Right ventricle myocardium superior (tissue), 1 donor: ENCODE measurements around the gene SCN1A. TPM values are rescaled to one million over a fixed set of nuclear protein-coding genes. Genes with fewer than 3 reads are reported as not detected.

Experiments used
- ATAC-seq: fragments of 200-7000 bp; cut with Tn5 transposase; one replicate; pipeline ENCODE4 v1.9.1; 2020; ENCODE audit warnings: mild to moderate bottlenecking; ENCODE audit not compliant: poor library complexity
- DNase-seq: peaks from one replicate; pipeline ENCODE4 v3.0.0-alpha.2; 2020
- intact Hi-C: fragments of 100-400 bp; cut with DNase I; formaldehyde crosslinking; loops from one replicate; pipeline ENCODE4 v1.11.2; 2022
- total RNA-seq: library from RNA; stranded (reverse); fragmentation: NEBNext Ultra II Directional; extraction: Animal tissue kit (Norgen Biotek cat#: 25700); gene quantifications from one replicate; pipeline ENCODE4 v1.2.1, GENCODE V29; 2021
- donor health status: DM: no; HTN: yes; CAD: no; lungs with severe emphysema.

SCN1A gene
- total RNA-seq, 1 donor from 2014 or later = 0.59 TPM

- no peak for DNase-seq
- ATAC-seq = peak; percentile 38
- intact Hi-C loops = no loop called here
Measured at GRCh38 chr2:166091439-166091838, 36.4 kb downstream of the SCN1A start.

DNA sequence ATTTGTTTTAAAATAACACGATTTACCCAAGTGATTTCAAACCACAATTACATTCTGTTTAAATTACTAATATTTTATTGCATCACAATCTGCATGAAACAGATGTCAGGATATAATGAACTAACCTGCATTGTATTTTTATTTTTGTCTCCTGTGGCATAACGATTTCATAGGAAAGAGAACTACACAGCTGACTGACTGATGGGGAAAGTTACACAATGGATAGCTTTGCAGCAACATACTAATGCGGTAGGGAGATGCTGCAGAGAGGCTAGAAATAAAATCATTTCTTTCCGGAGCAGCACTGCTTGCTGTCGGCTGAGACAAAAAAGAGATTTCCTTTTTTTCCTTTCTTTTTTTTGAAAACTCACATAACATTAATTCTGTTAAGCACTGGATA lies 36.9 kb downstream of the SCN1A start:
- peak; percentile 46 for ATAC-seq
- intact Hi-C loops = no loop called here
- no peak for DNase-seq

- DNase-seq (no peak), ATAC-seq (no peak)
- intact Hi-C loops = no loop called here
Measured at GRCh38 chr2:166090346-166090745, 37.5 kb downstream of the SCN1A start.

DNA sequence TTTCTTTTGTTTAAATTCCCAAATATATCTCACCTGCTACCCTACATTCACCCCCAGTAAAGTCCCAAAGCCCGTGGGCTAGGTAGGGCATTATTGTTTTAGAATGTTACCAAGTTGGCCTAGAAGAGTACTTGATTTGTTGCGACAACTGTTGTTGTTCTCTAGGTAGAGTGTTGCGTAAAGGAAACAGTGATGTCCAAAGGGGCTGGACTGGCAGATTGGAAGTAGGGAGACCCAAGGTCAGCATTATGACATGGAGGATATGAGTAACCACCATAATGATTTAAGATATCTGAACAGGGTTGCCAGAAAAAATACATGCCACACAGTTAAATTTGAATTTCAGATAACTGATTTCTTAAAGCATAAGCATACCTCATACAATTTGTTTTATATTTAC lies 39.2 kb downstream of the SCN1A start:
- no peak for DNase-seq
- intact Hi-C loops = no loop called here
- ATAC-seq = no peak

GRCh38 chr2:166084301-166084700 lies 43.5 kb downstream of the SCN1A start:
- ATAC-seq (no peak), DNase-seq (no peak)
- intact Hi-C loops = no loop called here

DNA sequence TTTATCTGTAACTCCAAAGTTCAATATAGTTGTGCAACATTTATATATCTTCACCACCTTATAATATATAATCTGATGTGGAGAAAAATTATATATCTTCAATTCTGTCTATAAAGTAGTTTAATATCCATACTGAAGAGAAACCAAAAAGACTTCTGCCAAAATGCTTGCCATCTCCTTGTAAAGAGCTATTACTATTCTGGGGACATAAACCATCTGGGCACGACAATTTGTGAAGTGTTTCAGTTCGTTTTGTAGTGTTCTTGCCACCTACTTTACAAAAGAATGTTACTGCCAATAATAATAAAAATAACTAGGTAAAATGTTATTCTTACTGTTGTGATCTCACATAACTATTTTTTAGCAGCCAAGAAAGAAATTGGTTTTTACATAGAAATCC lies 45.1 kb downstream of the SCN1A start:
- intact Hi-C loops = no loop called here
- ATAC-seq (no peak), DNase-seq (no peak)

DNA sequence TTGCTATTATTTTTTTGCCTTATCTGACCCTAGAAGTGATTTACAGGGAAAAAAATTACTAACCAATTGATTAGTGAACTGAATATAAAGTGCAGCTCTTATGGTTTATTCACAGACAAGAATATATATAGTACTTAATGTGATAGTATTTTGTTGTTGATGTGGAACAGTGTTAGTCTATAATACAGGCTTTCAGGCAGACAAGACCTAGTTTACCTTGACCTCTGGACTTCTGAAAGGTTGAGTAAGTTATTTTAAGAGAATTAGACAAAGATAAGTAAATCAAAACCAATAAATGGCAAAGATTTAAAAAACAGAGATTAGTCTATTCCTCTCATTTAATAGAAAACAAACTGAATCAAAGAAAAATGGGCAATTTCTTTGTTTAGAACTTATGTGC lies 46.0 kb downstream of the SCN1A start:
- intact Hi-C loops = no loop called here
- ATAC-seq (no peak), DNase-seq (no peak)

DNA sequence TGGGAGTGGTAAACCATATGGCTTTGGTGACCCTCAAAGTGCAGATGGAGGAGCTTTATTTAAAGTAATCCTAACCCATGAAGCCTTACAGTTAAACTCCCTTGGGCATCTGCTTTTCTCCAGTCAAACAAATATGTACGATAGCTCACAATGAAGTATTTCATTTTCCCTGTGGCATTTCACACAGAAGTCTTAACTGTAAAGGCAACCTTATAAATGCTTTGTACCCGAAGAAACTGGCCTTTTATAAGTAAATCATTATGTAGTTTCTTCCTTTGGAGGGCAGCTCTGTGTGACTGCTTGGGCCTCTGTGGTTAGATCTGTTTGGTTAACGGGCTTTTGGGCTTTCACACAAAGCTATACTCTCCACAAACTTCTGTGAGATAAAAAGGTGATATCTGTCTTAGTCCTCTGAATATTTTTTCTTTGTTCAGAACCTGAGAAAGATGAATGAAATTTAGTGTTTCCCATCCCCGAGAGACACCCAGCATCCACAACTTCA lies 46.6 kb downstream of the SCN1A start:
- ATAC-seq = no peak
- DNase-seq = no peak
- intact Hi-C loops = no loop called here

GRCh38 chr2:166074430-166074829 lies 53.4 kb downstream of the SCN1A start:
- DNase-seq (no peak), ATAC-seq (no peak)
- intact Hi-C loops = no loop called here

GRCh38 chr2:166074011-166074410 lies 53.8 kb downstream of the SCN1A start:
- DNase-seq (no peak), ATAC-seq (no peak)
- intact Hi-C loops = no loop called here

DNA sequence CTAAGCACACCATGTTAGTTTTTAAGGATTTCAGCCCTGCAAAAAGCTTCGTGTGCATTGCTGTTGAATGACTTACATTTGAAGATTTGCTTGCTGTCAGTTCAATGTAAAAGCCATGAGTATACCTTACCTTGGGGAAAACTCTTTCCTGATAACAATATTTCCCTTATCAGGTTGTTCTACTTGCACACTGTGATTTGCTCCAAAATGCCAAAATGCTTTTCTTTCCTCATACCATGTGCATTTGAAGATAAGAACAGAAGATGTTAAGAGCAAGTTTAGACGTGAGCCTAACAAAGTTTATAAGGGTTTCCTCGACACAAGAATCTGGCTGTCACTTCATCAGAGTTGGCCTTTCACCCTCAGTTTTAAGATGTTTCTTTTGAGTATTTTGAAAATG lies 57.6 kb downstream of the SCN1A start:
- intact Hi-C loops = no loop called here
- ATAC-seq = no peak
- DNase-seq = no peak

DNA sequence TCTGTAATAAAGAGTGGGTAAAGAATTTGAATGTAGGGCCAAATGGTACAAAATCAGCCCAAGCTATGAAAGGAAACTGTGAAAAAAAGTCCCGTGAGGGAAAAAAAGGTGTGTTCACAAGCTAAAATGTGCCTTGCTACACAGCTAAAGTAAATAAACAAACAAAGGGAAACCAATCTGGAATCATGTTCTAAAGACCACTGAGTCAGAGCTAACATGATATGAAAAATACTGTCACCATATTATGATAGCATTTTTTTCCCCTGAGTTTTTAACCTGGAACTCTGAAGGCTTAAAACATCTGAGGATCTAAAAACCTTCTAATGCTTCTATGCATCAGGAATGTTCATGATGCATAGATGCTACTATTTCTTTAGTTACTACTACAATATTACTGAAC lies 58.8 kb downstream of the SCN1A start:
- intact Hi-C loops = no loop called here
- ATAC-seq (no peak), DNase-seq (no peak)

DNA sequence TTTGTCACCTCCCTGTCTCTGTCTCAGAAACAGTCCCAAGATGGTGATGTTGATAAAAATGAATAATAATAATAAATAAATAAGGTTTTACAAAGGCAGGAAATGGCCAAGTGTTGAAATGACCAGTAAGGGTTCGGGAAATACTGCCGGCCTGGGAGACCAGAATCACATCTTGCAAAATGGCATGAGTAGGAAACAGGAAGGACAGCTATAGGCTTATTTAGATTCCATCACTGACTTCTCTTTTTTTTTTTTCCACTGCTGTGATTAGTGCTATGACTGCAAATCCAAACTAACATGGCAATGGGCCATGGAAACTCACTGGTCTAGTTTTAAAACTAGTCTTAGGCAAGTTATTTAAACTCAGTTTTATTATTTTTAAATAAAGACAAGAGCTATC lies 60.6 kb downstream of the SCN1A start:
- no peak for ATAC-seq
- intact Hi-C loops = no loop called here
- no peak for DNase-seq

DNA sequence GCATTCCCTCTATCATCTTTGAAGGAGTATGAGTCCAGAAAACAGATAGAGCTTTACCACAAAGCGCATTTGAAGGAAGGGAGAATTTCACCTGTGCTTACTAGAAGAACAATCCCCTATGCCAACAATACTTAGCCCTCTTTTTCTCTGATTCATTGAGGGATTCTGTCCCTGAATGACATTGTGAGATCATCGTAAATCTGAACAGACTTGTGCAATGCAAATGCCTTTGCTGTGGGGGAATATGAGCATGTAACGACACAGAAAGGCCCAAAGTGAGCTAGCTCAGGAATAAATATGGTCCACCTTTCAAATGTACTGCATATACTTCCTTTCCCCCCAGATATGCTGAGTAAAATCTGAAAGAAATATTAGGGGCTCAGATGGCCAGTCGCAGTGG lies 67.6 kb downstream of the SCN1A start:
- ATAC-seq = no peak
- no peak for DNase-seq
- intact Hi-C loops = no loop called here

DNA sequence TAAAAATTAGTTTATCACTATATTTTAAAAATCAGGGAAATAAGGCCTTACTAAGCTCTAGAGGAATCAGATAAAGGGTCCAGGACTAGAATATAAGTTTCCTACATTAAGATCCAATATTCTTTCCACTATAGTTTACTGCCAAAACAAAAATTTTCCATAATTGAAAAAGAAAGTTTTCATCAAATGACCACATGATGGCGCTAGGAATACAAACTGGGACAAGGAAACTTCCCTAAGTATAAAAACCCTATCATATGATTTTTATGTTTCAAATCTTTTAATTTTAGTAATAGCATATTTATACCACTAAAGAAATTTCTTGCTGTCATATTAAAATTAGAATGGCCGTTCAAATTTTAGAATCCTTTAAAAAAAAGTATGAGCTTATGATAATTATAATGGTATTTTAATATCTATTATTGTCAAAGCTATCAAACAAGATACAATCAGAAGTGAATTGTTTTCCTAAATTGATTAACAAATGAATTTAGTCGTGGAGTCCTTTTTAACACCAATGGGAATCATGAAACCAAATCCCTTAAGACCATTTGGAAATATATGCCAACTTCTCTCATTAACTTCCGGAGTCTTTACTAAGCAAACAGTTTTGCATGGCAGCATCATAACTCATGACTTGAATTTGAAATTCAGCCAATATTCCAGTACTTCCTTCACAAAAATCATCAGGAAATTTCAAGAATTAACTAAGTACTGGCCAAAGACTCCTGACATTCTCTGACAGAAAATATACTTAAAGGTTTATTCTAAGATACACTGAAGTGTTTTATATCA lies 70.3 kb downstream of the SCN1A start:
- no peak for DNase-seq
- intact Hi-C loops = loop anchor here (10.0 kb wide), 1 partner anchor 67 kb away; the partner anchor contains the start of gene SCN1A

DNA sequence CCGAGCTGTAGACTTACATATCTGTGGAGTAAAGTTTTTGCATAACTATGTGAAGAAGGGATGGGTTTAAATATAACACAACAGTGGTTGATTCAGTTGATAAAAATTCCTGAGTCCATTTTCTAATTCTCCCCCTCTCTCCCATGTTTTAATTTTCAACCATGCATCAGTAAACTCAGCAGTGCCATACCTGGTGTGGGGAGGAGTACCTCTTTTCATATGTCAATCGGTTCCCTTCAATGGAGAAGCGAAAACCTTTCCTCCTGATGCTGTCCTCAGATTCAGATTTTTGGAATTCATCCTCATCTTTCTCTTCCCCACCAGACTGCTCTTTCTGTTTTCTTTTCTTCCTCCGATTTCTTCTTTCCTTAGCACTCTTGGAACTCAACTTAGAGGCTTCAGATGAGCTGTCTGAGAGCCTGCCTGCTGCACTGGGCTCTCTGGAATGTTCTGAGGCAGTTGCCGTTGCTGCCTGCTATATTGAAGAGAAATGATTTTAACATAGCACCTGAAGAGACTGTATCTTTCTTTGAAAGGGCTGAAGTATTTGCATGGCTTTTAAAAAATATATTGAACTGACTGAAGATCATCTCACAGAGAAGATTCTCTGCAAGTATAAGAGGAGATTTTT lies 82.9 kb downstream of the SCN1A start:
- intact Hi-C loops = no loop called here
- ATAC-seq (no peak), DNase-seq (no peak)

More for the DNA sequence above, 70.3 kb downstream of the SCN1A start:
- ATAC-seq = no peak

DNA sequence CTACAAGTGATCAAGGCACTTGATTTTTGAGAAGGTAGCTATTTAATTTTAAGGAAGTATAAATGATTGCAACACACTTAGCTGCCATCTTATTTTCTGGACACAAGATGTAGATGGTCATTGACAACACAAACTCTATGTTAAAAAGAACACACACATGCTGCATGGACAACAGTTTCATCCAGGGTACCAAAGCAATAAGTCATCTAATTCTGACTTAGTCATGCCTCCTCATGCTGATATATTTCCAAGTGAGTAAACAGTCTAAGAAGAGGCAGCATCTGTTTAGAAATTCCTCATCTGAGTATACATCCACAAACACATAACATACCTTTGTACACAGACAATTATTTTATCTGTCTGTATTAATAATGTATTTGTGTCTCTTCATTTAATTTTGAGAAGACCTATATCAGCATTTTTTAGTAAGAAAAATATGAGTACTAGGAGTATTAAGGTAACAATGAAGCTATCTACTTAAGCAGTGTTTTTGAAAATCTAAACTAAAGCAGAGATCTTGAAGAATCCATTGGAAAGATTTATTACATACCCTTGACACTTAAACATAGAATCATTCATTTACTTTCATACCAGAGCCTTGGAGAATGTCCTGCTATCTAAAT lies 84.9 kb downstream of the SCN1A start:
- ATAC-seq (no peak), DNase-seq (no peak)
- intact Hi-C loops = no loop called here

DNA sequence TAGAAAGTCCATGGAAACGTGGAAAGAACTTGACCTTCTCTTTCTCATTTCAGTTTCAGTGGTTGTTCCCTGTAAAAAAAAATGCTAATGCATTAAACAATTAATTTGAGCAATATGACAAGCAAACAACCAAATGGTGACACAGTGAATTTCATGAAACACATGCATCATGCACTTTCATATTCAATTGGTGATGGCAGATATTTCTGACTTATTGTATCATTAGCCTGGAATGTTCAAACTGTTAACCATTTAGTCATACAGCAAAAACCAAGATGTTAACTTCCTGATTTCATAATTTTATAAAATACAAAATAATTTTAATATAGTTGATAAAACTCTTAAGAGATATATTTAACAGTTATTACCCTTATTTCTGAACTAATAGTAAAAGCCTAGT lies 85.5 kb downstream of the SCN1A start:
- intact Hi-C loops = no loop called here
- ATAC-seq (no peak), DNase-seq (no peak)

DNA sequence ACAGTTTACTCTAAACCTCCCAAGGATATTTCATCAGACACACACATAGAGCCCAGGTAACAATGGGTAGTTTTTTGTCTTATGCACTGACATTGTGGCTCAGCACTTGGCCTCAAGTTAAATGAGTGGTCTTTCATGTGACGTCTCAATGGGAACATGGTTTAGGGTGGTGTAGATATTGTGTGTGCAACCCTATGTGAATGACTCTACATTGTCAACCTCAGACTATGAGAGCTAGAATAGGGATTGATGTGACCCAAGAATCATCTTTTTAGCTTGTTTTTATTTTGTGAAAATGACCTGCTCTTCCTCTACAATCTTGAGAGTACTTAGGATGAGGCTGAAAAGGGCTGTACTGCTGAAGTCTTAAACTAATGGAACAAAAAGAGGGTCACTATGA lies 86.2 kb downstream of the SCN1A start:
- ATAC-seq (no peak), DNase-seq (no peak)
- intact Hi-C loops = no loop called here

DNA sequence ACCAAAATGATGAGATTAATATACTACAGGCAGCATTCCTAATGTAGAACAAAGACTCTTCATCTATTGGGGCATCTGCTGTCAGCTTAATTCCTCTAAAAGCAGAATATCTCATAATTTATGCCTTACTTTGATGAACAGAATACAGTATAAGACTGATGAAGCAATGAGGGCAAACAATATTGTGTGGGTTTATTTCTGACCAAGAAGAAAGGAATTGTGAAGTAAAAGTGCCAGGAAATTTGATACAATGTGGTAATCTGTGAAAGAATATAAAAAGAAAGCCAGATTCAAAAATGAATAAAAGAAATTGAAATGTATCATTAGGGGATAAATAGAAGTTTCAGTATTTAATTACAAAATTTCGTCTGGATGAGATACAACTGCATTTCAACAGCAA lies 95.5 kb downstream of the SCN1A start:
- DNase-seq (no peak), ATAC-seq (no peak)
- intact Hi-C loops = no loop called here
